Caco-2 (cell line): ENCODE results near the gene SPEM1. TPM values are rescaled to one million over a fixed set of nuclear protein-coding genes. Genes with fewer than 3 reads are reported as not detected.

Experiments
- BruUV-seq: library from RNA; stranded (reverse); fragments of 400-500 nt; replicated peaks from 2 replicates; lab custom pipeline; 2021; lab: Mats Ljungman, UMichigan
- CTCF ChIA-PET: fragments of 300-600 bp; sonication (Branson Sonifier 250); formaldehyde crosslinking; loops from one replicate; lab custom pipeline; 2022; ENCODE audit warnings: antibody characterized with exemption; lab: Charles Lee
- POLR2A ChIA-PET: fragments of 300-600 bp; sonication (Branson Sonifier 250); formaldehyde crosslinking; loops from one replicate; lab custom pipeline; 2022; ENCODE audit warnings: antibody characterized with exemption; lab: Charles Lee
- DNase-seq, 2 experiments: peaks; one replicate each; pipeline versions ENCODE4 v3.0.0 to v3.0.0-alpha.2; 2020 to 2022
- H3K27me3 ChIP-seq: replicated peaks from 2 replicates; pipeline ENCODE4 v1.6.0; 2011; ENCODE audit warnings: low read length; ENCODE audit not compliant: control insufficient read depth, insufficient read depth
- H3K36me3 ChIP-seq: 2 replicates; pipeline ENCODE4 v1.5.1; 2011; ENCODE audit warnings: low read length; ENCODE audit not compliant: control insufficient read depth, insufficient read depth
- H3K4me1 ChIP-seq: fragments of 250-450 bp; sonication (Bioruptor Pico); 2 replicates; pipeline ENCODE4 v1.5.1; 2020; ENCODE audit warnings: mild to moderate bottlenecking
- H3K4me3 ChIP-seq: 2 replicates; pipeline ENCODE4 v1.5.1; 2011; ENCODE audit warnings: low read depth, mild to moderate bottlenecking, control low read depth, low read length
- H3K9me3 ChIP-seq: fragments of 250-450 bp; sonication (Bioruptor Pico); 2 replicates; pipeline ENCODE4 v1.5.1; 2020; ENCODE audit warnings: mild to moderate bottlenecking, moderate library complexity
- H3K27ac Mint-ChIP-seq: one replicate; pipeline ENCODE4 v1.8.0; 2022; ENCODE audit warnings: mixed read lengths; ENCODE audit not compliant: unreplicated experiment
- H3K27me3 Mint-ChIP-seq: one replicate; pipeline ENCODE4 v1.8.0; 2022; ENCODE audit warnings: mixed read lengths; ENCODE audit not compliant: insufficient read depth, unreplicated experiment
- H3K36me3 Mint-ChIP-seq: one replicate; pipeline ENCODE4 v1.8.0; 2022; ENCODE audit warnings: mild to moderate bottlenecking, mixed read lengths; ENCODE audit not compliant: insufficient read depth, unreplicated experiment
- H3K4me1 Mint-ChIP-seq: one replicate; pipeline ENCODE4 v1.8.0; 2022; ENCODE audit warnings: low read depth, mixed read lengths; ENCODE audit not compliant: unreplicated experiment
- H3K4me3 Mint-ChIP-seq: one replicate; pipeline ENCODE4 v1.8.0; 2022; ENCODE audit warnings: mild to moderate bottlenecking, moderate library complexity, mixed read lengths; ENCODE audit not compliant: unreplicated experiment
- H3K9me3 Mint-ChIP-seq: one replicate; pipeline ENCODE4 v1.8.0; 2022; ENCODE audit warnings: mixed read lengths; ENCODE audit not compliant: unreplicated experiment
- intact Hi-C: fragments of 100-400 bp; cut with micrococcal nuclease; formaldehyde crosslinking; loops from one replicate; pipeline ENCODE4 v1.10.0; 2022; ENCODE audit not compliant: unreplicated experiment
- total RNA-seq: library from RNA; stranded (reverse); gene quantifications from 2 replicates; pipeline ENCODE4 v1.2.3, GENCODE V29; 2022
- TF ChIP-seq, protein P1 (sequence below), 2 experiments: fragments of 200-600 bp in 1 of 2; IDR thresholded peaks; 1 replicate in 1 of 2; 2 replicates in 1 of 2; pipeline versions ENCODE4 v1.5.1 to v1.8.0; 2011 to 2022; ENCODE audit warnings: antibody characterized with exemption in 1 of 2, control low read depth in 1 of 2, inconsistent platforms in 1 of 2, low read depth in 1 of 2, low read length in 1 of 2, mild to moderate bottlenecking in 1 of 2, moderate library complexity in 1 of 2; ENCODE audit not compliant: insufficient read depth in 1 of 2, severe bottlenecking in 1 of 2, unreplicated experiment in 1 of 2

Gene SPEM1
- total RNA-seq, 1 experiment from 2014 or later: 0.52 TPM

DNA sequence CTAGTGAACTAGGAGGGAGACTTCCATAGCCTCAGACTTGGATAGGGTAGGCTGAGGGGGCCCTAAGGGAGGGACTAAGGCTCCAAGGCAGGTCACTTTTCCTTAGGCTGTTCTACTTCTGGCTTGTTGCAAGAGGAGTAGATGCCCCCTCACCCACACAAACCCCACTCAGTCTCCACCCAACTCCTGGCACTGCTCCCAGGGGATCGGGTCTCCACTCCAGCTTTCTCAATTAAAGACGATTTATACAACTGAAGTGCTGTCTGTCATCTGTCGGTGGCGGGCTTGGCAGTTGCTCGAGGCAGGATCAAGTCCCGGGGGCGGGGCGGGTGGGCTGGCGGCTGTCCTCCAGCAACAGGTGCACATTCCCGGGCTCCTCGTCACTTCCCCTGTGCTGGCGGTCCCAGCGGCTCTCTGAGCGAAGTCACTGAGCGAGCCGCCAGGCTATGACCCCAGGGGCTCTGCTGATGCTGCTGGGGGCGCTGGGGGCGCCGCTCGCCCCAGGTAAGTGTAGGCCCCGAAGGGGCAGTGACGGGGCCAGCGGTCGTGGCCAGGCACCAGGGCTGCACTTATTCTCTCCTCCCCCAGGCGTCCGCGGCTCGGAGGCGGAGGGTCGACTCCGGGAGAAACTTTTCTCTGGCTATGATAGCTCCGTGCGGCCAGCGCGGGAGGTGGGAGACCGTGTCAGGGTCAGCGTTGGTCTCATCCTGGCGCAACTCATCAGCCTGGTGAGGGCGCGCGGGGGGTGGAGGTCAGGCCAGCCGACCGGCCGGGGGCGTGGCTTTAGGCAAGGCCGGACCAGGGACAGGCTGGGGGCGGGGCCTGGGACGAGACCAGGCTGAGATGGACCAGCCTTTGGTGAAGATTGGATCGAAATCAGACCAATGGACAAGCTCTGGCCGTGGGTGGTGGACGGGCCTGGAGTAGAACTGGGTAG, 24.8 kb downstream of the SPEM1 start, which contains the start of gene CHRNB1:
CHRNB1 (plus strand) TSS at position 380 of the 937 bp plus-strand sequence; CDS start at position 447, 67 bp downstream.
- Histone ChIP-seq H3K36me3 (no peaks in the 10 kb centered on the region), H3K4me1 (no peaks in the 10 kb centered on the region), H3K4me3 (no peak within 1 kb of the TSS), H3K27me3 (no peaks in the 10 kb centered on the region), H3K9me3 (no peaks in the 10 kb centered on the region)
- TF ChIP-seq, protein P1, sequence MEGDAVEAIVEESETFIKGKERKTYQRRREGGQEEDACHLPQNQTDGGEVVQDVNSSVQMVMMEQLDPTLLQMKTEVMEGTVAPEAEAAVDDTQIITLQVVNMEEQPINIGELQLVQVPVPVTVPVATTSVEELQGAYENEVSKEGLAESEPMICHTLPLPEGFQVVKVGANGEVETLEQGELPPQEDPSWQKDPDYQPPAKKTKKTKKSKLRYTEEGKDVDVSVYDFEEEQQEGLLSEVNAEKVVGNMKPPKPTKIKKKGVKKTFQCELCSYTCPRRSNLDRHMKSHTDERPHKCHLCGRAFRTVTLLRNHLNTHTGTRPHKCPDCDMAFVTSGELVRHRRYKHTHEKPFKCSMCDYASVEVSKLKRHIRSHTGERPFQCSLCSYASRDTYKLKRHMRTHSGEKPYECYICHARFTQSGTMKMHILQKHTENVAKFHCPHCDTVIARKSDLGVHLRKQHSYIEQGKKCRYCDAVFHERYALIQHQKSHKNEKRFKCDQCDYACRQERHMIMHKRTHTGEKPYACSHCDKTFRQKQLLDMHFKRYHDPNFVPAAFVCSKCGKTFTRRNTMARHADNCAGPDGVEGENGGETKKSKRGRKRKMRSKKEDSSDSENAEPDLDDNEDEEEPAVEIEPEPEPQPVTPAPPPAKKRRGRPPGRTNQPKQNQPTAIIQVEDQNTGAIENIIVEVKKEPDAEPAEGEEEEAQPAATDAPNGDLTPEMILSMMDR (IDR thresholded peaks at IDR 0.05; ENCODE audit: insufficient read depth in 1 of 2, low read depth in 1 of 2, low read length in 1 of 2, severe bottlenecking in 1 of 2, unreplicated experiment in 1 of 2): no peak
- H3K9me3 Mint-ChIP-seq: no peaks in the 10 kb centered on the region
- peak in 1 of 2 experiments; percentile 36 for DNase-seq
- ChIA-PET POLR2A (no interaction called here), CTCF (no interaction called here)
- H3K27ac Mint-ChIP-seq: no peak within 1 kb of the TSS
- H3K27me3 Mint-ChIP-seq: peaks cover 3% of the 10 kb centered on the region
- peak within 1 kb of the TSS; percentile 67 for H3K4me3 Mint-ChIP-seq
- H3K4me1 Mint-ChIP-seq: no peaks in the 10 kb centered on the region
- H3K36me3 Mint-ChIP-seq: no peaks in the 10 kb centered on the region
- intact Hi-C loops: no loop called here
- no TSS peak for BruUV-seq

DNA sequence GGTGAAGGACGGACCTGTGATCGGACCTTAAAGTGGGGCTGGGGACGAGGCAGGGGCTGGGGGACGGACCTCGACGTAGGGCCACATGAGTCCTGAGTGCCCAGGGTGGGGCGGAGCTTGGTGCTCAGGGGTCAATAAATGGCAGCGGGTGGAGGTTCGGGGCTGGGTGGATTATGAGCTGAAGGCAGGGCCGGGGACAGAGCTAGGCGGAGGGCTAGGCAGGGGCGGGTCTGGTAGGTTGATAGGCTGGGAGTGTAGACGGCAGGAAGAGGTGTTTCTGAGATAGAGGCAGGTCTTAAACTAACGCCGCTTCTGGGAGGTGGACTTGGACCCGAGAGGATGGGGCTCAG, 25.5 kb downstream of the SPEM1 start:
- Mint-ChIP-seq H3K27me3 (peaks cover 3% of the 10 kb centered on the region), H3K4me3 (peak overlapping the region; percentile 67), H3K9me3 (no peaks in the 10 kb centered on the region), H3K27ac (no peak overlapping the region), H3K36me3 (no peaks in the 10 kb centered on the region), H3K4me1 (no peaks in the 10 kb centered on the region)
- ChIA-PET CTCF (no interaction called here), POLR2A (interaction anchor here (0.5 kb wide), 1 partner anchor 34 kb away, joined by 3 read pairs; the partner anchor contains the start of gene ZBTB4)
- Histone ChIP-seq H3K36me3 (no peaks in the 10 kb centered on the region), H3K4me3 (no peak overlapping the region), H3K4me1 (no peaks in the 10 kb centered on the region), H3K27me3 (no peaks in the 10 kb centered on the region), H3K9me3 (no peaks in the 10 kb centered on the region)
- TF ChIP-seq, protein P1 (IDR thresholded peaks at IDR 0.05; ENCODE audit: insufficient read depth in 1 of 2, low read depth in 1 of 2, low read length in 1 of 2, severe bottlenecking in 1 of 2, unreplicated experiment in 1 of 2): no peak
- BruUV-seq: no TSS peak
- no peak for DNase-seq
- intact Hi-C loops: no loop called here

DNA sequence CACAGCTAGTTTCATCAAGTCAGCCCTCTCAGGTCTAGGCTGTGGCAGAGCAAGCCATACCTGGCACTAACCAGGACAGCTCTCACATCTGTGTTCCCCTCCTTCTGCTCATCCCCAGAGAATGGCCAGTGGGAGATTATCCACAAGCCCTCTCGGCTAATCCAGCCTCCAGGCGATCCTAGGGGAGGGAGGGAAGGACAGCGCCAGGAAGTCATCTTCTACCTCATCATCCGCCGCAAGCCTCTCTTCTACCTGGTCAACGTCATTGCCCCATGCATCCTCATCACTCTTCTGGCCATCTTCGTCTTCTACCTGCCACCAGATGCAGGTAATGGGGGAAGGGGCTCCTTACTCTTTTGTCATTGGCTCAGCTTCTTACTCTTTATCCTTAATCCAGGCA, 28.3 kb downstream of the SPEM1 start:
- Mint-ChIP-seq H3K27ac (no peak overlapping the region), H3K4me1 (no peaks in the 10 kb centered on the region), H3K27me3 (peaks cover 3% of the 10 kb centered on the region), H3K36me3 (no peaks in the 10 kb centered on the region), H3K4me3 (no peak overlapping the region), H3K9me3 (no peaks in the 10 kb centered on the region)
- H3K9me3 ChIP-seq: no peaks in the 10 kb centered on the region
- H3K36me3 ChIP-seq: no peaks in the 10 kb centered on the region
- TF ChIP-seq, protein P1 (IDR thresholded peaks at IDR 0.05; ENCODE audit: insufficient read depth in 1 of 2, low read depth in 1 of 2, low read length in 1 of 2, severe bottlenecking in 1 of 2, unreplicated experiment in 1 of 2): no peak
- intact Hi-C loops: no loop called here
- H3K27me3 ChIP-seq: no peaks in the 10 kb centered on the region
- H3K4me1 ChIP-seq: no peaks in the 10 kb centered on the region
- DNase-seq: no peak
- H3K4me3 ChIP-seq: no peak overlapping the region
- ChIA-PET POLR2A (no interaction called here), CTCF (no interaction called here)
- BruUV-seq: no TSS peak
